ENCODE results near the gene TCF12.

Gene TCF12

GRCh38 chr15:56933811-56934210 lies 15.4 kb downstream of the TCF12 start:
- DNase-seq (ENCODE audit: extremely low read depth, low read depth): no peak
- no peak for TF ChIP-seq CTCF (IDR thresholded peaks at IDR 0.05; ENCODE audit: low read depth, low read length)

GRCh38 chr15:56934269-56934668 lies 15.8 kb downstream of the TCF12 start:
- no peak for DNase-seq (ENCODE audit: extremely low read depth, low read depth)
- no peak for TF ChIP-seq CTCF (IDR thresholded peaks at IDR 0.05; ENCODE audit: low read depth, low read length)

- no peak for DNase-seq (ENCODE audit: extremely low read depth, low read depth)
- TF ChIP-seq CTCF (IDR thresholded peaks at IDR 0.05; ENCODE audit: low read depth, low read length): no peak
These were observed 18.5 kb downstream of the TCF12 start for GRCh38 chr15:56936929-56937328.

GRCh38 chr15:56939257-56939656 lies 20.8 kb downstream of the TCF12 start:
- DNase-seq (ENCODE audit: extremely low read depth, low read depth): no peak
- TF ChIP-seq CTCF (IDR thresholded peaks at IDR 0.05; ENCODE audit: low read depth, low read length): no peak

- no peak for DNase-seq (ENCODE audit: extremely low read depth, low read depth)
- no peak for TF ChIP-seq CTCF (IDR thresholded peaks at IDR 0.05; ENCODE audit: low read depth, low read length)
These were observed 21.9 kb downstream of the TCF12 start for GRCh38 chr15:56940388-56940787.

- TF ChIP-seq CTCF (IDR thresholded peaks at IDR 0.05; ENCODE audit: low read depth, low read length): no peak
- no peak for DNase-seq (ENCODE audit: extremely low read depth, low read depth)
These were observed 23.7 kb downstream of the TCF12 start for GRCh38 chr15:56942118-56942517.

GRCh38 chr15:56943403-56943802 lies 25.0 kb downstream of the TCF12 start:
- DNase-seq (ENCODE audit: extremely low read depth, low read depth): no peak
- TF ChIP-seq CTCF (IDR thresholded peaks at IDR 0.05; ENCODE audit: low read depth, low read length): no peak

All from AG09319 (cell line).